HG03159 (cell line): ENCODE results near the gene EYS.

ENCODE experiments used
- ATAC-seq: cut with Tn5 transposase; IDR thresholded peaks from one replicate; pipeline ENCODE4 v1.9.1; 2021; ENCODE audit warnings: mild to moderate bottlenecking, moderate library complexity; ENCODE audit not compliant: unreplicated experiment

EYS gene

DNA sequence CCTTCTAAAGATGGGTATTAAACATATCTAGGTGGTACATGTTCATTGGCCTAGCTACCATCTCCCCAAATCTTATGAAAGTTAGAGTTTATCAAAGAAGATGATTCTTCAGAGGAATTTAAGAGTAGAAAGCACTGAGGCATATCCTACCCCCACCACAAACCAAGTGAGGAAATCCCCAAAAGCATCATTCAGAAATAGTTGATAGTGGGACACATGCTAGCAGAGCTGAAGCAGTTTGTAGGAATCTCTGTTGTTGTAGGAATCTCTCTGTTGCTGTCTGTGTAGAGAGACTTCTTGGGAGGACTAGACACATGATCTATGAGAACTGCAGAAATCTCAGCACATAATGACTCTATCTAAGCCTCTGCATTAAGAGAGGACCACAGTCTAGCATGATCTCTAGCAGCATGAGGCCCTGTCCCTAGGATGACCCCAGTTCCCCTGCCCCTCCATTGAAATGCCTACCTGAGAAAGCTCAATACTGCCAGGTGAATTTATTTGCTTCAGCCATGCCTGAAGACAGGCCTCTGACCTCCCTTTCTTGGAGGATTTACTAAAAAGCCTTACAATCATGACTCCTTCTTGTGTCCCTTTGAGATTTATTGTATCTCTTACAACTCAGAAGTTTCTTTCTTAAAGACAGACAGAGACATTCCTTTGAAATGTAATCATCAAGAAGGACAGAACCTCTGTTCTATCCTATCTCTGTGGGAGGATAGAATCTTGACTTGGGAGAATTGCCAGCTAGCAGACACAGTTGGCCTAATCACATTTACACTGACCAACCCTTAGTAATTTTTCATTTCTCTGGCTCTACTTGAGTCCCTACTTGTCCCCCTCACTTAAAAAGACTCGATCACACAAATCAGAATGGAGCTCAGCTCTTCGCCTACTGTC is 1489.1 kb downstream of the EYS start:
- ATAC-seq = peak; percentile 73

DNA sequence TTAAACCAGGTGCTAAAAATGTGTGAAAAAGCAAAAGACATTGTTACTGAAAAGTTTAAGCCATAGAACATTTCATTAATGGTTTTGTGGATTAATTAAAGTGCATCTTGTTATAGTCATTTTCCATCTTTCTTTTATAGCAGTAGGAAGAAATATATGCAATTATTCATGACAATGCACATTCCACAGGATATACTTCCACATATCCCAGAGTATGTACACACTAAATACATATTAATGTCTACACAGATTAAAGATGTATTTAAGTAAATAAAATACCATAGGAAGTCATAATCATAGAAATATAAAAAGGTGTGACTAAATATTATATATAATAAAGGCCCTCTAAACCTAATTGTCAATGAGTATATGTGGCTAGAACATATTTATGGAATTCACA is 1492.7 kb downstream of the EYS start:
- ATAC-seq = no peak

DNA sequence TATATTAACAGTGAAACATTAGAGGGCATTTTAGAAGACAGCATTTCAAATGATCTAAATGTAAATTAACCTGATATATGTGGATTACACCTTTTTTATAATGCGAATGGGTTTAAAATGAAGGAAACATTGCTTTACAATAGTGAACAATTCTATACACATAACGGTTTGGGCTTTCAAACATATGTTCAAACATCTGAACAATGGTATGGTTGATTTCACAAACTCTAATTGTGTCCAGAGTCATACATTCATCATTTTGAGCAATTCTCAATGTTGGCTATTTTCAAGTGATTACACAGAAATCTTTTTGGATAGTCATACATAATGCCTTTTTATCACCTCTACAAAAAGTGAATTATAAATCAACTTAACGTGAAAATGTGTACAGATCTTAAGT is 1493.3 kb downstream of the EYS start:
- ATAC-seq = no peak

DNA sequence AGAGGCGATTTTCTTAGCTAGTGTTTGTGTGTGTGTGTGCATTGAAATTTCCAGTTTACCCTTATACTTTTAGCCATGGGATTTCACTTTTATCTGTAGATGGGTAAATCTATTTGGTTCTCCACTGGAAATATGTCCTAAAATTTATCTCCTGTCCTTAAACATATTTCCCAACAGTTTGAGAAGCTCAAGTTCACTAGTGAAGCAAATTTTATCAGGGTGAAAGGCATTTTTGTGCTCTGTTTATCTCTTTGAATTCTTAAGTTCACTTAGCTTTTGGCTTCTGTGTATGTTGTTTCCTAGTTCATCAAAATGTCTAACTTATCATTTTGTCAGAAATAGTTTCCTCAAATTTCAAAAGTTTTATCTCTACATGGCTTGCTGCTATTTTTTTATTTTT is 1509.8 kb downstream of the EYS start:
- ATAC-seq = no peak

DNA sequence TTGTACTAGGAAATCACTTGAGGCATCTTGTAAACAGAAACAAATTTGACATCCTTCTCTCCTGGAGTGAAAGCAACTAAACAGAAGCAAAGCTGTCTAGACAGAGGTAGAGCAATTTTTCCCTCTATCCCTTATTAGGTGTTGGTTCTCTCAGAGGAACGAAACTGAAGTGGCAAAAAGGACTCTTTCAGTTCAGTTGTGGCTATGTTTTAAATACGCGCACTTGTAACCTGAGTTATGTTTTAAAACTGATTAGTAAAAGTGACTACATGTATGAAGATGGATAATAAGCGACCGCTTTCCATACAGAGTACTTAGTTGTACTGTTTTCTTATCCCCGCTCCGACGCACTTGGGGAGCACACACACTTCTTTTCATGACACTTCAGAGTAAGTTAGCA is 1520.4 kb downstream of the EYS start:
- no peak for ATAC-seq

DNA sequence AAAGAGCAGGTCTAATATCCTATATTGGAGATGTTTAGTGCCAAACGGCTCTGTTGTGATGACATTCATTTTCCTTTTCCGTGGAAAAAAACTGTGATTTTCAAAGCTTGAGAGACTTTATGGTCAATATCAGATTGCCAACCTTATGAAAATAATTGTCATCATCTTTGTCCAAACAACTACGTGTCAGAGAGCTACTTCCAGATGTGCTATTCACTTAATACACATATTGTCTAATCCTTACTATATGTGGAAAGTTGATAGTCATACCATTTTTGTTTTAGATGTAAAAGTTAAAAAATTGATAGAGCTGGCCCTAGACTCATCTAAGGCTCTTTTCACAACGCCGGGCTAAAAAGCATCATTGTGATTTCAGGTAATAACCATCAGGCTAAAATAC is 1521.4 kb downstream of the EYS start:
- no peak for ATAC-seq

DNA sequence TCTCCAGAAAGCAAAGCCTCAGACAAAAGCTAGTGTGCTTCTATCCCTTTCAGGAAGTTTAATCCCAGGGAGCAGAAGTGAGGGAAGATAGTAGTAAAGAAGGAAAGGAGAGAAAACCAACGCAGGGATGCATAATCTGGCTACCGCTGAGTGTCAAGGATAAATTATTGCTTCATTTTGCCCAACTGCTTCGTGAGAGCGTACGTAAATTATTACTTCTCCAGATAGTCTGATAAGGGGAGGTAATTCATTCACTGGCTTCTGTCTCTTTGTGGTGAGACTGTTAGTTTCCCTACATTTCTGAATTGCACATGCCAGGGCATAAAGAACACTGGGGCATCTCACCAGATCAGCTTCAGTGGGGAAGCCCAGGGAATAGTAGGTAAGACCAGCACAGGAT is 1531.7 kb downstream of the EYS start:
- no peak for ATAC-seq

DNA sequence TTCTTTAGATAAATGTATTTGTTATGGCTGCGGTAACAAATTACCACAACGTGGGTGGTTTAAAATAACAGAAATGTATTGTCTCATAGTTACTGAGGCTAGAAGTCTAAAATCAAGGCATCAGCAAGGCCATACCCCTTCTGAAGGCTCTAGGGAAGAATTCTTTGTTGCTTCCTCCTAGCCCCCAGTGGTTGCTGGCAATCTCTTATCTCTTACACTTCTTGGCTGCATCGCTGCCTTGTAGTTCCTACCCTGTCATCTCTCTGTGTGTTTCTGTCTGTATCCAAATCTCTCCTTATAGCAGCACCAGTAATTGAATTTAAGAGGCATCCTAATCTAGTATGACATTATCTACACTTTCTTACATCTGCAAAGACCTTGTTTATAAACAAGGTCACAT is 1536.7 kb downstream of the EYS start:
- ATAC-seq = no peak

DNA sequence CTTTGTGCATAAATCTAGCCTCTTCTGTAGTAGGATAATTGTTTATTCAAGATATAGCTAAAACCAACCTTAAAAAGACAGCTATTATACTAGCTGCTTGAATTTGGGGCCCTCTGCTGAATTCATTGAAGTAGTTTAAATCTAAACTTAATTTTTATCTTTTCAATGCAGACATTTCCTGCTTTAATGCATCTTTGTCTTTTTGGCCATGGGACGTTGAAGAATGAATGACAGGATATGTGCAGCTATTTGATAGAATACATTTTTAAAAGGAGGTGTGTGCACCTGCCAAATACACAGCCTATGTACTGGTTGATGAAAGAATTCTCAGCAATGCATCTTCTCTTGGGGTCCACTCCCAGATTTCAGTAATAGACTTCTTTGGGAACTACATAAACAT is 1546.5 kb downstream of the EYS start:
- ATAC-seq = no peak

DNA sequence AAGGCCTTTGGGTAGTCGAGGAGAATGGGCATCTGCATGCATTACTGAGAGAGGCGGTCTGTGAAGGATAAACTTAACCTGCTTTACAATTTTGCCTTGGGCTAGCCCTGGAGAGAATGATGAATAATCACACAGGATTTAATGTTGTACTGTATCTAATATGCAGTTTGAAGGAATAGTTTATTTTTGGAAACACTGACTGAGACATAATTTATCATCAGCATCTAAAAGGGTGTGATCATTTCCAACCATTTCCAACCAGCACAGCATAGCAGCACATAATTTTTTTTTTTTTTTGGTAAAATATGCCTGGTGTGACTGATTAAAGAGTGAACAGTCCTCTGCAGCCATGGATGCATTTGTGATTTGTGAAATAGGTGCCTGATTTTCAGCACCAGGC is 1552.0 kb downstream of the EYS start:
- ATAC-seq = no peak

DNA sequence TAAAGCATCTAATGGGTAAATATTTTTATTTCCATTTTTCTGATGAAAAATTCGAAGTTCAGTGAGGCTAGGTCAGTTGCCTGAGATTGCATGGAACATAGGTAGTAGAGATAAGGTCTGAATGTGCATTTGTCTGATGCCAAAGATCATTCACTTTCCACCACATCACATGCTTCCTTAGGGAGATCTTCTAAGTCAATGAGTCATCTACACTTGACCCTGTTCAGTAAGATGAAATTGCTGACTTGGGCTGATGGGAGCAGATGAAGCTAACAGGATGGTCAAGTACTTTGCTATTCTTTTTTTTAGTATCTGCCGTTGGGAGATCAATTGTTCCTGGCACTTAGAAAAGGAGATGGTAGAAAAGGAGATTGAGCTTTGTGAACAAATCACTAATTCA is 1560.2 kb downstream of the EYS start:
- no peak for ATAC-seq

DNA sequence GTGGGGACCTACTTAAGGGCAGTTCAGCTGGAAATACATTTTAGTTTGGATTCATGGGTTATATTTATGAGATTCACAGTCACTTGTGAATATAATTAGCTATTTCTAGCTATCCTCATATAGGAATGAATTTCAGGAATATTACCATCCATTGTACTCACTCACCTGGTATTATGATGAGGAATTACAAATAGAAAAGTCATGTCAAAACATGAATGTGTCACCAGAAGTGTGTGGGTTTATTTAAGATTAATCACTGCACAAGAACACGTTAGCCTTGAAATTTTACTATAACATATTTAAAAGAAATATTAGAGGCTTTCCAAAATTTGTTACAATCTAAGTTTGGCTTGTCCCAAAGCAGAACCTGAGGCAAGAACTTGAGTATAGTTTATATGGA is 1560.9 kb downstream of the EYS start:
- ATAC-seq = no peak

DNA sequence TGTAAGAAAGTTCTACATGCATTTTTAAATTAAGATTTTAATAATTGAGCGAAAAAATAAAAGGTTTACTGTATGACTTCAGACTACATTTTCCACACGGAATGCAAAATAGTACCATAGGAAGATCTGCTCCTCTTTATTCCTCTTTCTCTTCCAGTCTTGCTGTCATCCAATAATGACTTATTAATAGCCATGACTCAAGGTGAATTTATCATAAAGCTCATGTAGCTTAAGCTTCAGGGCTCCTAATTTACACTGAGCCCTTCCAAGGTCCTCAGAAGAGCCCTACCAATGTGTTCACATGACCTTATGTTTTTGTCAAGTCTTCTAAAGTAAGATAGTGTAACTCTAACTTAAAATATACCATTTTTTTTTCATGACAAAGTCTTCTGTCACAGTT is 1561.4 kb downstream of the EYS start:
- no peak for ATAC-seq

DNA sequence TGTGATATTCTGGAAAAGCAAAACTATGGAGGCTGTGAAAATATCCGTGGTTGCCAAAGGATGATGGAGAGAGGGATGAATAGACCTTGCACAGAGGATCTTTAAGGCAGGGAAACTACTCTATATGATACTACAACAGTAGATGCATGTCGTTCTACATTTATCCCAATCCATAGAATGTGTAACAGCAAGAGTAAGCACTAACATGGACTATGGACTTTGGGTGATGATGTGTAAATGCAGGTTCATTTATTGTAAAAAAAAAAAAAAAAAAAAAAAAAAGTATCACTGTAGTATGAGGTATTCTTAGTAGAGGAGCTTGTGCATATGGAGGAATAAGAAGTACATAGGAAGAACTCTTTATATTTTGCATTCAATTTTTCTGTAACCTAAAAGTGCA is 1563.9 kb downstream of the EYS start:
- no peak for ATAC-seq

DNA sequence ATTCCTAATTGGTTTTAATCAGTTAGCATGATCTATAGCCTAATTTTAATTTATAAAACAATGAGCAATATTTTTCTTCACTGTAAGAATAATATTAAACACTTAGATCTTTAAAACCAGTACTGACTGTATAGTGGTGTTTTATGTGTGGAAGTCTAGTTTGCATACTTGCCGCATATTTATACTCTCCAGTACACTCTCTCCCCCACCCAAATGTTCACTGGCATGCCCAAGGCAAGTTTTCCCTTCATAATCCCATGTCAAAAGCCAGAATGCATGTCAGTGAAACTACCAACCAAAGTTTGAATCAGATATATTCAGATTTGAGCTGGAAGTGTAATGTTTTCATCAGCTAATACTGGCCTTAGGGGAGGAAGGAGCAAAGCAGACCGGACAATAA is 1565.3 kb downstream of the EYS start:
- no peak for ATAC-seq

DNA sequence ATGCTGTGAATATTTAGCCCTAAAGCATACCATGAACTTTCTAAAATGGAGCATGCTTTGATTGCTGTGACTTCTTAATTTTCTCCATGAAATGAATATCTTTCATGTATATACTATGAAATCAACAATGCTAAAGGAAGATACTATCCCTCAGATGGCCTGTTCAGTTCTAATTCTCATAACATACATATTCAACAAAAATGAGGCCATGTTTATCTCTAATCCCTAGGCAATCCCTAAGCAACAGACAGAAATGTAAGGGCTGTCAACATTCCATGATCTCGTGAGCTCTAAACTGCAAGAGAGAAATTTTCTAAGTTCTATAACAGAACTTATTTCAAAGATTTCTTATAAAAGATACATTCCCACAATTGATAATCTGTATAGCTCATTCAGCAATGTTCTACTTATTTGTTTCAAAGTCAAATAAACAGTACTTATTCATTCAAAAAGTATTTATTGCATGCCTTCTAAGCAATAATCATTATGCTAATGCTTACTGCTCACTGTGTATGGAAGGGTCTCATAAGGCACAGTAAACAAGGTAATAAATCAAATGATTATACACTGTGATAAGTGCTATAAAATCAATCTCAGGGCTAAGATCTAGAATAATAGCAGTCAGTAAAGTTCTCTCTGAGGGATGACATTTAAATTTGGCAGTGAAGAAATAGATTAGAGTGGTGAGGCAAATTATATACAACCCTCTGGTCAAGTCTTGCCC is 1578.6 kb downstream of the EYS start:
- no peak for ATAC-seq

DNA sequence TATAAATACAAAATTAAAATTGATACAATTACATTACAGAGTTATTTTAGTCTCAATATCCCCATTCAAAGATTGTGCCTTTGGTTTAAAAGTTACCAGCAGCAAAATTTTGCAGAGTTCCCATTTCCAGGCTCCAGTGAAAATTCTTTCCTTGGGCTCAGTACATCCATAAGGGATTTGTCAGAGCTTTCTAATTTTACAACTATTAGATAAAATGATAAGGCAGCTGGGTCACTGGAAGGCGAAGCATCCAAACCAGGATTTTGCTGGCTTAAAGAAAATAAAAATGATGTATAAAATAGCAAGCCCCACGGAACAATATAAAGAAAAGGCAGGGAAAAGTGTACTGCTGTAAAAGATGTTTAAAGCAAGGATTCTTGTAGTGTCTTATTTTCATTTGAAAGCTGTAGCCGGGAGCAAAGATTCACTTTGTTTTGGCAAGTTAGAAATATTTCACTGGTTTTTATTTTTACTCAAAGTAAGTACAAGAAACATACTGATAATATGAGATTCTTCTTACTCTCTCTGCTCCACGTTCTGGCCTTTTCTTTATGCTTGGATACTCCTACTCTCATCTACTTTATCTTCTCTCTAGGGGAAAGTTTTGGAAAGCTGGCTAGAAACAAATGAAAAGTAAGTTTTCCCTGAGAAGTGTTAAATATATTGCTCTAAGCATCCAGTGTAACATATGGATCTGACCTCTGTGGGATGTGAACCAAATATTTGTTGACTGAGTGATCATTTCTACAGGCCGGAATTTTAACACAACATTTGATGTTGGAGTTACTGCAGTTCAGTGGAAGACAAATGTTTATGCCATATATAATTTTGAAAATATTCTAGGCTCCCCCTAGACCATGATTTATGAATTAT is 1583.0 kb downstream of the EYS start:
- no peak for ATAC-seq

DNA sequence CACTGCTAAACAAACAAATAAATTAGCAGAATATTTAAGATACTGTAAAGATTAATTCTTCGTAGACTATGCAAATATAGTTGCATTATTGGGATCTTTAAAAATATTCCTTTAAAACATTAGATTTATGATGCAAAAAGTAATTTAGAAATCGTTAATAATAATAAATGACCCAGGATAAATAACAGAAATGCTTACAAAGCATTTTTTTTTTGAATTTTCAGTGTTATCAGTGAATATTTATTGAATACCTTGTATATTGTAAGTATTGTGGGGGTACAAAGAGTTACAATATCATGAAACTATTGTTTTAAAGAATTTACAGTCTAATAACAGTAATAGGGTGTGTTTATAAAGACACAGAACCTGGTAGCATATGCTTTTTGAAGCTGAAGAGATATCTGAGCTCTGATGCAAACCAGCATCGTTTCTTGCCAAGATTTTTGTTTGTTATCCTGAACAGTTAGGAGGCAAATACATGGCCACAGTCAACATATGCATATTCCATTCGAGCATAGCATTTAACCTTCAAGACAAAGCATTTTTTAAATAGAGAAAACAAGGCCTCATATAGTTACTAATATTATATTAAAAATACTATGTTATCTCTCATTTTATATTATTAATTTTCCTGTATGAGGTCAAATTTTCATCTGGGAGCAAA is 1584.2 kb downstream of the EYS start:
- no peak for ATAC-seq

DNA sequence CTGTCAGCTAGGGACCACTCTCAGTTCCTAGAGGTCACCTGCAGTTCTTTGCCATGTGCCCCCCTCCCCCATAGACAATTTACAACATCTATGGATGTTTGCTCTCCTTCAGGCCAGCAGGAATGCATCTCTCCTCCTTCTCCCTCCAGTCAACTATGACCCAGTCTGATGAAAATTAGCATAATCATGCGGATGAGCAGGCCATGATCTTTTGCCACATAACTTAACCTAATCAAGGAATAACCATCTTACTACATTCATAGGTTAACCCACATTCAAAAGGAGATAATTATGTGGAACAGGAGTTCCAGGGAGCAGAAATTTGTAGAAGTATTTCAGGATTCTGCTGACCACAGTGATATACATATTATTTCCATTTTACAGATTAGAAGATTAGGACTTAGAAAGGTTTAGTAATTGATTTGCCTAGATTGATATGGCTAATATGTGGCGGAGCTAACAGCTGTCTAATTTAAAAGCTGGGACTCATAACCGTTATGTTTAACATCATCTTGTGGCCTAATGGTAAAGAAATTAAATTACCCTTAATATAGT is 1585.9 kb downstream of the EYS start:
- ATAC-seq = no peak

DNA sequence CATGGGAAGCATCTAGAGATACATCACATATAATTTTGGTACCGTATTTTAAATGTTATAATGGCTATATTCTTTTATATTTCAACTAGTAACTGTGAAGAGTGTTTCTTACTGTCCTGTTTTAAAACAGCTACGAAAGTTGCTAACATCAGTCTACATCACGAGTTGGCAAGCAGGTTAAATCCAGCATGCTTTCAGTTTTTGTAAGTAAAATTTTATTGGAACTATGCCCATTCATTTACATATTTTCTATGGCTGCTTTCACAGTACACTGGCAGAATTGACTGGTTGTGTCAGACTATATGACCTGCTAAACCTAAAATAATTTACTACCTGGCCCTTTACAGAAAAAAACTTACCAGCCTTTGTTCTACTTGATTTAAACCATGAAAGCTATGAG is 1593.3 kb downstream of the EYS start:
- no peak for ATAC-seq

DNA sequence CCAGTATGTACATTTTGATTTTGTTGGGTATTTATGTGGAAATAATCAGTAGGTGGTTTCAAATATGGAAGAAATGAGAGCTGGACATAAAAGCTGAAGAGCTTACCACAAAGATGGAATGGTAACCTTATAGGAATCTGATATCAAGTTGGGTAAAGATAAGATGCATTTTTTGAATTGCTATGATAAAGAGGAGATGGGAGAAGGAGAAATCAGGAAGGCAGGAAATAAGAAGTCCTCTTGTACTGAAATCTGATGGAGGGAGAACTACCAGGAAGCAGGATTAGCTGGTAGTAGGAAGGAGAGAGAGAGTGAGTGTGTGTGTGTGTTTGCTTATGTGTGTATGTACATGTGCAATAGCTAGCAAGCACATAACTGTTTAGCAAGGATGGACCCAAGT is 1603.0 kb downstream of the EYS start:
- no peak for ATAC-seq
